K562 treated with DMSO at 1 percent for 4 hours (cell line): ENCODE results near the gene KRTAP27-1. TPM values are rescaled to one million over a fixed set of nuclear protein-coding genes. Genes with fewer than 3 reads are reported as not detected.

Source experiments
- total RNA-seq: library from RNA; unstranded; fragments of 300-600 nt; gene quantifications from 2 replicates; pipeline ENCODE4 v1.2.3, GENCODE V29; 2022; ENCODE audit not compliant: insufficient read depth

The KRTAP27-1 gene
- not detected in 2 replicates for total RNA-seq

GRCh38 chr21:30337276-30337744 lies at the start of gene KRTAP27-1:
Gene KRTAP27-1, minus strand, starts transcription at chr21:30337694. Its CDS starts 26 bp downstream, at chr21:30337668.

GRCh38 chr21:30372139-30372770 lies 34.8 kb upstream of the KRTAP27-1 start, which contains the start of gene KRTAP13-2:
Gene KRTAP13-2, minus strand, starts transcription at chr21:30372271. Its CDS starts 58 bp downstream, at chr21:30372213.

GRCh38 chr21:30348506-30348905 lies 11.0 kb upstream of the KRTAP27-1 start, which contains the start of gene KRTAP23-1:
Gene KRTAP23-1, minus strand, starts transcription at chr21:30348606. Its CDS starts 0 bp downstream, at chr21:30348606.

GRCh38 chr21:30320215-30320614 lies 17.3 kb downstream of the KRTAP27-1 start, which contains the start of gene KRTAP26-1:
Gene KRTAP26-1, minus strand, starts transcription at chr21:30320315. Its CDS starts 280 bp downstream, at chr21:30320035.

GRCh38 chr21:30289215-30289614 lies 48.3 kb downstream of the KRTAP27-1 start, which contains the start of gene KRTAP25-1:
Gene KRTAP25-1, minus strand, starts transcription at chr21:30289514. Its CDS starts 24 bp downstream, at chr21:30289490.

Other genes starting within 250 kb of the KRTAP27-1 start
- not detected in 2 replicates for gene CLDN17, start 170.9 kb downstream of the KRTAP27-1 start, total RNA-seq
- not detected in 2 replicates for gene CLDN8, start 121.6 kb downstream of the KRTAP27-1 start, total RNA-seq
- gene KRTAP24-1, start 54.7 kb downstream of the KRTAP27-1 start, total RNA-seq: not detected in 2 replicates
- not detected in 2 replicates for gene KRTAP25-1, start 48.2 kb downstream of the KRTAP27-1 start, total RNA-seq
- gene KRTAP26-1, start 17.4 kb downstream of the KRTAP27-1 start, total RNA-seq: not detected in 2 replicates
- not detected in 2 replicates for gene KRTAP23-1, start 10.9 kb upstream of the KRTAP27-1 start, total RNA-seq
- not detected in 2 replicates for gene KRTAP13-2, start 34.6 kb upstream of the KRTAP27-1 start, total RNA-seq
- gene KRTAP13-1, start 58.3 kb upstream of the KRTAP27-1 start, total RNA-seq: not detected in 2 replicates
- not detected in 2 replicates for gene KRTAP13-3, start 88.2 kb upstream of the KRTAP27-1 start, total RNA-seq
- not detected in 2 replicates for gene KRTAP13-4, start 92.5 kb upstream of the KRTAP27-1 start, total RNA-seq
- gene KRTAP15-1, start 102.6 kb upstream of the KRTAP27-1 start, total RNA-seq: not detected in 2 replicates
- not detected in 2 replicates for gene KRTAP19-1, start 142.7 kb upstream of the KRTAP27-1 start, total RNA-seq
- gene KRTAP19-2, start 149.7 kb upstream of the KRTAP27-1 start, total RNA-seq: not detected in 2 replicates
- not detected in 2 replicates for gene KRTAP19-3, start 154.3 kb upstream of the KRTAP27-1 start, total RNA-seq
- not detected in 2 replicates for gene KRTAP19-4, start 159.5 kb upstream of the KRTAP27-1 start, total RNA-seq
- not detected in 2 replicates for gene KRTAP19-5, start 164.4 kb upstream of the KRTAP27-1 start, total RNA-seq
- not detected in 2 replicates for gene KRTAP19-6, start 204.2 kb upstream of the KRTAP27-1 start, total RNA-seq
- not detected in 2 replicates for gene KRTAP19-7, start 223.6 kb upstream of the KRTAP27-1 start, total RNA-seq